GM13976 (cell line): ENCODE data around the gene MYO6.

Experiments
- DNase-seq: peaks from one replicate; pipeline ENCODE4 v3.0.0; 2012; ENCODE audit warnings: low spot score
- in situ Hi-C: fragments of 300-500 bp; cut with MboI; formaldehyde crosslinking; loops from one replicate; pipeline ENCODE4 v1.12.0; 2022; ENCODE audit warnings: low sequenced_read_pairs, mixed read lengths, inconsistent platforms; ENCODE audit not compliant: unreplicated experiment
- TF ChIP-seq, protein P1 (sequence below): IDR thresholded peaks from 2 replicates; pipeline ENCODE4 v1.5.1; 2012; ENCODE audit warnings: borderline replicate concordance, mild to moderate bottlenecking; ENCODE audit not compliant: insufficient read depth; ENCODE audit errors: extremely low read depth, missing control alignments, control extremely low read depth

MYO6 gene

DNA sequence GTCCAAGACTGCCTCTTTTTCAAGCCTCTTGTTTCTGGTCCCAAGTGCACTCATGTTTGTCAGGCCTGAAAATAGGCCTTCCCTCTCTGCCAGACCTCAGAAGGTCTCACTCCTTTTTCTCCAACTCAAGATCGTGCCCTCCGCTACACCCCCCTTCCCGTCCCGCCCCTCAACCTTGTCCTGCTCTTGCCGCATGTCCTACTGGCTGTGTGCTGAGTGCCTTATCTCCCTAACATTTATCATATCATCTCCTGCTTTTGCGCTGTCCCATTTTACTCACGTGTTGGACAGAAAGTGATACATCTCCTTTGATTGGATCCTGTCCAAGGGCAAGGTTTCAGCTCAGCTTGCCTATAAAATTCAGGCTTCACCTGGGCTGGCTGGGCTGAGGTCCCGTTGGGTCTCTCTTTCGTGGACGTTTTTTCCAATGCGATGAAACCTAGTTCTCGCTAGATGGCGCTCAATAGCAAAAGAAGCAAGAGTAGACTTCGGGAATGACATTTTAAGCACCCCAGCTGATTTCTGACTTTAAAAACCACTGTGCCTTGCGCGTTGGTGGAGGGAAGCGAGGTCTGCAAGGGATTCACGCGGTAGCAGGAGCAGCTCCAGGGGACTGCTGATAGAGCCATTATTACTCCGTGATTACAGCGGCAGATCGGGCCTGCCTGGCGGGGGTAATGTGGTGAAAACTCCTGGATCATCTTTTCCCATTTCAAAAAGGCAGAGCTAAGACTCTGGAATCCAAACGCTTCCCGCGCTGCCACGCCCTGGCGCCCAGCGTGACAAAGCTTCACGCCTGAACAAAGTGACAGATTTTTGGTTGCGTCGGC, 185.8 kb downstream of the MYO6 start:
- TF ChIP-seq, protein P1, sequence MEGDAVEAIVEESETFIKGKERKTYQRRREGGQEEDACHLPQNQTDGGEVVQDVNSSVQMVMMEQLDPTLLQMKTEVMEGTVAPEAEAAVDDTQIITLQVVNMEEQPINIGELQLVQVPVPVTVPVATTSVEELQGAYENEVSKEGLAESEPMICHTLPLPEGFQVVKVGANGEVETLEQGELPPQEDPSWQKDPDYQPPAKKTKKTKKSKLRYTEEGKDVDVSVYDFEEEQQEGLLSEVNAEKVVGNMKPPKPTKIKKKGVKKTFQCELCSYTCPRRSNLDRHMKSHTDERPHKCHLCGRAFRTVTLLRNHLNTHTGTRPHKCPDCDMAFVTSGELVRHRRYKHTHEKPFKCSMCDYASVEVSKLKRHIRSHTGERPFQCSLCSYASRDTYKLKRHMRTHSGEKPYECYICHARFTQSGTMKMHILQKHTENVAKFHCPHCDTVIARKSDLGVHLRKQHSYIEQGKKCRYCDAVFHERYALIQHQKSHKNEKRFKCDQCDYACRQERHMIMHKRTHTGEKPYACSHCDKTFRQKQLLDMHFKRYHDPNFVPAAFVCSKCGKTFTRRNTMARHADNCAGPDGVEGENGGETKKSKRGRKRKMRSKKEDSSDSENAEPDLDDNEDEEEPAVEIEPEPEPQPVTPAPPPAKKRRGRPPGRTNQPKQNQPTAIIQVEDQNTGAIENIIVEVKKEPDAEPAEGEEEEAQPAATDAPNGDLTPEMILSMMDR = peak; percentile 56
- in situ Hi-C loops = loop anchor here (25.0 kb wide), 1 partner anchor 1527 kb away; the partner anchor contains the start of gene HTR1B

DNA sequence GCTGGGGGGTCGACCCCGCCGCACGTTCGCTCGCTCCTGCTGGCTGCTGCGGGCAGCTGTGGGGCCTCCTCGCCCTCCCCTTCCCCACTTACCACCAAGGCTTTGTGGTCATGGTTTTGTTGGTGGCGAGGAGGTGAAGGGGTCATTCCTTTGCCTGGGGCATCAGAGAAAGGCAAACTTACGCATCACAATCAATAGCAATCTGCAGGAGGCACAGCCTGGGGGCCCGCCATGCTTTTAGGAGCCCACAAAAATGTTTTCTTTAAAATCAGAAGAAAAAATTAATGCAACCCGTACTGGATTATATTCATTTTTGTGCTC, 186.4 kb downstream of the MYO6 start:
- no peak for DNase-seq
- in situ Hi-C loops = loop anchor here (25.0 kb wide), 1 partner anchor 1527 kb away; the partner anchor contains the start of gene HTR1B
- TF ChIP-seq, protein P1 = no peak

More for the DNA sequence above, 185.8 kb downstream of the MYO6 start:
- peak; percentile 81 for DNase-seq

DNA sequence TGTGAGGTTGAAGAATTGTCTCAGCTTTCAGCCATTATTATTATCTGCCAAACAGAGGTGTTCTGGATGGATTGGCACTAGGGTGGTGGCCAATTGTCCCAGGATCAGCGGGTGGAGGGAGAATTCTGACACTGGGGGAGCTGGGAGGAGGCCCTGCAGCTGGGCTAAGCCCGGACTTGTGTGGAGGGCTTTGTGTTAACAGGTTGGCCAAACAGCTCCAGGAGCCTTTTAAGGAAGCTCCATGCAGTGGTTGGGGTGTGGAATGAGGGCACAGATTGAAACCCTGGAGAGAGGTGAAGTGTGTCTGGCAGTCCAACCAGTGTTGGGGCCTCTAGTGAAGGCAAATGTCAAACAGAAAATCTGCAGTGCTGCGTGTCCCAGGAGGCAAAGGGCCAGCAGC, 187.6 kb downstream of the MYO6 start:
- in situ Hi-C loops = loop anchor here (25.0 kb wide), 1 partner anchor 1526 kb away; the partner anchor contains the start of gene HTR1B
- TF ChIP-seq, protein P1 = no peak
- no peak for DNase-seq

DNA sequence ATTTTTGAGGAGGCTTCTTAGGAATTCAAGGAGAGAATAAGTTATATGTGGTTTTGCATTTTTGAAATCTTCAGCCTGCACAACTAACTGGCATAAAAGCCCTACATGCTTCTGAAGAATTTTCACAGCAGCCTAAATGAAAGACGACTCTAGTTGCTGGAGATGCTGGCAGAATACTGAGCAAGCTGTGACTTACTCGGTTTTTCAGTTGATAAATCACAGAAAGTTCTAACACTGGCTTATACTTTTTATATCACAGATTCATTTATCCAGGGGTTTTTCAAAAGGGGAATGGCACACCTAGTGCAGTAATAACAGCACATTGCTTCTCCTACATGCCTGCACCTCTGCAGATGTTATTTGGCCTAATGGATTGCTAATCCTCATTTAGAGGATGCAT, 188.8 kb downstream of the MYO6 start:
- in situ Hi-C loops = loop anchor here (25.0 kb wide), 1 partner anchor 1524 kb away; the partner anchor contains the start of gene HTR1B
- TF ChIP-seq, protein P1 = no peak
- DNase-seq = no peak

DNA sequence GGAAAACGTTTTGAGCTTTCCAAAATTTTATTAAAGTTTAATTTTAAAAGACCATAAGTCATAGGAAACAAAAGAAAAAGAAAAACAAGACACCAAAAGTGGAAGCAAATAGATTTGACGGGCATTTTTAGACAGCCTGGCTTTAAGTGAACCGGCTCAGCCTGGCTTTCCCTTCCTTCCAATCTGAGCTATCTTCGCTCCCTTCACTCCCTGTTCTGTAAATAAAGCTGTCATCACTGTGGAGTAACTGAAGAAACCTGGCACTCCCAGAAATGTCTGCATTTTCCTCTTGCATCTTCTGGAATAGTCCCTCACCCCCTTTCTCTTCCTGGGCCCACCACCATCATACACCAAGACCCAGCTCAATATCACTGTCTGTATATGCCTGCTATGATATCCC, 191.5 kb downstream of the MYO6 start:
- in situ Hi-C loops = loop anchor here (25.0 kb wide), 1 partner anchor 1522 kb away; the partner anchor contains the start of gene HTR1B
- DNase-seq = no peak

DNA sequence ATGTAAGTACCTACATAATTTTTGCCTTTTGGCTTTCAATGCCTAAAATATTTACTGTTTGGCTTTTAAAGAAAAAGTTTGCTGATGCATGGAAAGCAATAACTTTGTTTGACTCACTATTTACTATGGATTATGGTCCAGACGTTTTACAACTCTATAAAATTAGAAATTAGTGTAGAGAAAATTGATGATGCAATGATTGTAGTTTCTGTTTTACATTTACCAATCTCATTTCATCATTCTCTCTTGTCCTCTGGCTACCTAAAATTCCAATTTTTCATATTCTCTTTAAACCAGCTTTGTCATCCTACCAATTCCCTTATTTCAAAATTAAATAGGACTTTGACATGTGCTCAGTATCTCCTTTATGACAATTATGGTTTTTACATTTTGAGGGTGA, 192.5 kb downstream of the MYO6 start:
- TF ChIP-seq, protein P1 = no peak
- no peak for DNase-seq
- in situ Hi-C loops = loop anchor here (25.0 kb wide), 1 partner anchor 1521 kb away; the partner anchor contains the start of gene HTR1B

More for the DNA sequence above, 191.5 kb downstream of the MYO6 start:
- TF ChIP-seq, protein P1 = no peak
